Activated naive CD4-positive, alpha-beta T cell treated with anti-CD3 and anti-CD28 coated beads, Interleukin-2, amount 10 ng/mL, durations not matched to agents 7 days and 5 days (primary cell): ENCODE measurements around the gene FOXO1.

Experiments used
- CTCF ChIA-PET: fragments of 350-600 bp; sonication (Branson Sonifier 250); formaldehyde crosslinking; loops from one replicate; lab custom pipeline; 2021; ENCODE audit warnings: antibody characterized with exemption; lab: Charles Lee
- DNase-seq: peaks from one replicate; pipeline ENCODE4 v3.0.0-alpha.2; 2020
- H3K27ac Mint-ChIP-seq: one replicate; pipeline ENCODE4 v1.8.0; 2021; ENCODE audit warnings: mild to moderate bottlenecking, moderate library complexity, mixed read lengths
- H3K27me3 Mint-ChIP-seq: one replicate; pipeline ENCODE4 v1.8.0; 2021; ENCODE audit warnings: mild to moderate bottlenecking, mixed read lengths
- H3K36me3 Mint-ChIP-seq: one replicate; pipeline ENCODE4 v1.8.0; 2021; ENCODE audit warnings: mixed read lengths
- H3K4me1 Mint-ChIP-seq: one replicate; pipeline ENCODE4 v1.8.0; 2021; ENCODE audit warnings: mixed read lengths
- H3K4me3 Mint-ChIP-seq: one replicate; pipeline ENCODE4 v1.8.0; 2021; ENCODE audit warnings: mild to moderate bottlenecking, moderate library complexity, mixed read lengths
- H3K9me3 Mint-ChIP-seq: one replicate; pipeline ENCODE4 v1.8.0; 2021; ENCODE audit warnings: mixed read lengths

The FOXO1 gene

GRCh38 chr13:40515702-40516101, 150.7 kb downstream of the FOXO1 start:
- Mint-ChIP-seq H3K27me3 (no peaks in the 10 kb centered on the region), H3K4me3 (no peak overlapping the region), H3K4me1 (peaks cover 36% of the 10 kb centered on the region), H3K36me3 (peaks cover 3% of the 10 kb centered on the region), H3K9me3 (peaks cover 2% of the 10 kb centered on the region), H3K27ac (no peak overlapping the region)
- CTCF ChIA-PET = no interaction called here
- no peak for DNase-seq

GRCh38 chr13:40514802-40515201, 151.6 kb downstream of the FOXO1 start:
- DNase-seq = no peak
- CTCF ChIA-PET = no interaction called here
- Mint-ChIP-seq H3K27ac (no peak overlapping the region), H3K4me1 (peaks cover 36% of the 10 kb centered on the region), H3K27me3 (no peaks in the 10 kb centered on the region), H3K36me3 (peaks cover 4% of the 10 kb centered on the region), H3K9me3 (peaks cover 2% of the 10 kb centered on the region), H3K4me3 (no peak overlapping the region)

- Mint-ChIP-seq H3K9me3 (peaks cover 2% of the 10 kb centered on the region), H3K27ac (no peak overlapping the region), H3K27me3 (peaks cover 3% of the 10 kb centered on the region), H3K36me3 (peaks cover 4% of the 10 kb centered on the region), H3K4me3 (no peak overlapping the region), H3K4me1 (peaks cover 42% of the 10 kb centered on the region)
- CTCF ChIA-PET = no interaction called here
- no peak for DNase-seq
Measured at GRCh38 chr13:40509876-40510275, 156.6 kb downstream of the FOXO1 start.

GRCh38 chr13:40508767-40509342, 157.6 kb downstream of the FOXO1 start:
- H3K4me3 Mint-ChIP-seq = no peak overlapping the region
- peaks cover 3% of the 10 kb centered on the region for H3K27me3 Mint-ChIP-seq
- peaks cover 2% of the 10 kb centered on the region for H3K9me3 Mint-ChIP-seq
- peak overlapping the region; percentile 16 for H3K27ac Mint-ChIP-seq
- peaks cover 4% of the 10 kb centered on the region for H3K36me3 Mint-ChIP-seq
- peaks cover 42% of the 10 kb centered on the region for H3K4me1 Mint-ChIP-seq
- no peak for DNase-seq
- CTCF ChIA-PET = interaction anchor here (0.8 to 1.0 kb wide), 3 partner anchors 9 to 36 kb away, joined by 3 read pairs; no protein-coding TSS in a partner anchor

- no peak for DNase-seq
- H3K27me3 Mint-ChIP-seq = peaks cover 3% of the 10 kb centered on the region
- H3K9me3 Mint-ChIP-seq = peaks cover 2% of the 10 kb centered on the region
- H3K4me3 Mint-ChIP-seq = no peak overlapping the region
- H3K27ac Mint-ChIP-seq = no peak overlapping the region
- peaks cover 37% of the 10 kb centered on the region for H3K4me1 Mint-ChIP-seq
- H3K36me3 Mint-ChIP-seq = peaks cover 4% of the 10 kb centered on the region
- CTCF ChIA-PET = interaction anchor here (0.8 to 0.9 kb wide), 2 partner anchors 13 to 36 kb away, joined by 3 read pairs; no protein-coding TSS in a partner anchor
Measured at GRCh38 chr13:40508127-40508526, 158.3 kb downstream of the FOXO1 start.

- no peak overlapping the region for H3K4me3 Mint-ChIP-seq
- peaks cover 2% of the 10 kb centered on the region for H3K9me3 Mint-ChIP-seq
- DNase-seq = no peak
- peaks cover 4% of the 10 kb centered on the region for H3K36me3 Mint-ChIP-seq
- H3K27ac Mint-ChIP-seq = no peak overlapping the region
- H3K4me1 Mint-ChIP-seq = peaks cover 33% of the 10 kb centered on the region
- CTCF ChIA-PET = no interaction called here
- H3K27me3 Mint-ChIP-seq = peaks cover 3% of the 10 kb centered on the region
Measured at GRCh38 chr13:40506592-40507446, 159.6 kb downstream of the FOXO1 start.
